Parathyroid adenoma (tissue), 2 donors: ENCODE data around the gene EXO1.

Experiments
- H2AFZ ChIP-seq: fragments of 300-600 bp; sonication (generic); one replicate; pipeline ENCODE4 v1.7.0; 2017; ENCODE audit warnings: antibody characterized with exemption, mild to moderate bottlenecking
- H3K27ac ChIP-seq: fragments of 300-600 bp; sonication (generic); one replicate; pipeline ENCODE4 v1.7.0; 2017
- H3K27me3 ChIP-seq: fragments of 300-600 bp; sonication (generic); one replicate; pipeline ENCODE4 v1.7.0; 2017; ENCODE audit warnings: low read length; ENCODE audit not compliant: control insufficient read depth, insufficient read depth
- H3K36me3 ChIP-seq: fragments of 300-600 bp; sonication (generic); one replicate; pipeline ENCODE4 v1.7.0; 2017; ENCODE audit warnings: low read length; ENCODE audit not compliant: control insufficient read depth, insufficient read depth
- H3K4me1 ChIP-seq: fragments of 300-600 bp; sonication (generic); one replicate; pipeline ENCODE4 v1.7.0; 2017; ENCODE audit warnings: control low read depth
- H3K4me2 ChIP-seq: fragments of 300-600 bp; sonication (generic); one replicate; pipeline ENCODE4 v1.7.0; 2017; ENCODE audit warnings: low read length
- H3K4me3 ChIP-seq: fragments of 300-600 bp; sonication (generic); one replicate; pipeline ENCODE4 v1.7.0; 2017; ENCODE audit warnings: low read depth, low read length
- H3K79me2 ChIP-seq: fragments of 300-600 bp; sonication (generic); one replicate; pipeline ENCODE4 v1.7.0; 2017; ENCODE audit warnings: control low read depth
- H3K9ac ChIP-seq: fragments of 300-600 bp; sonication (generic); one replicate; pipeline ENCODE4 v1.7.0; 2017; ENCODE audit warnings: mild to moderate bottlenecking
- H3K9me3 ChIP-seq: fragments of 300-600 bp; sonication (generic); one replicate; pipeline ENCODE4 v1.7.0; 2017; ENCODE audit warnings: low read length; ENCODE audit not compliant: control insufficient read depth
- TF ChIP-seq, protein P1 (sequence below): fragments of 300-600 bp; sonication (generic); IDR thresholded peaks from one replicate; pipeline ENCODE4 v1.7.0; 2017; ENCODE audit warnings: antibody characterized with exemption, mild to moderate bottlenecking
- donor health status: primary hyperparathyroidism.

The EXO1 gene

DNA sequence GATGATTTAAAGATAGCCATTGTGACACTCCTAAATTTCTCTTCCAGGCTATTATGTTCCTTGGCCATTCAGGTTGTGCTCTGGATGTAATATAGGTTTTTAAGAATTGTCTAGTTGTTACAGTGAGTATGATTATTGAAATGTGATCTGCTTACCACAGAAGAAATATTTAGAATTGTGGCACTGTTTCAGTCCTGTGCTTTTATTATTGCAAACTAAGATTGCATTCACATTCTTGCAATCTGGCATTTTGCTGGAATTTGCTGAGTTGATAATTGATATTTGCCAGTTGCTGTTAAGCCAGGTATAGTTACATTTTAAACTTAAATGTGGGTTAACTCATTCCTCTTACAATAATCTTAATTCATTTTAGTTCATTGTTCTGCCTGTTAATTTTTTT is 22.3 kb downstream of the EXO1 start:
- Histone ChIP-seq H3K9me3 (no peaks in the 10 kb centered on the region), H3K4me2 (no peak overlapping the region), H2AFZ (no peak overlapping the region), H3K4me1 (no peaks in the 10 kb centered on the region), H3K36me3 (no peaks in the 10 kb centered on the region), H3K27ac (no peak overlapping the region), H3K4me3 (no peak overlapping the region), H3K27me3 (no peaks in the 10 kb centered on the region), H3K9ac (no peak overlapping the region), H3K79me2 (no peaks in the 10 kb centered on the region)
- TF ChIP-seq, protein P1, sequence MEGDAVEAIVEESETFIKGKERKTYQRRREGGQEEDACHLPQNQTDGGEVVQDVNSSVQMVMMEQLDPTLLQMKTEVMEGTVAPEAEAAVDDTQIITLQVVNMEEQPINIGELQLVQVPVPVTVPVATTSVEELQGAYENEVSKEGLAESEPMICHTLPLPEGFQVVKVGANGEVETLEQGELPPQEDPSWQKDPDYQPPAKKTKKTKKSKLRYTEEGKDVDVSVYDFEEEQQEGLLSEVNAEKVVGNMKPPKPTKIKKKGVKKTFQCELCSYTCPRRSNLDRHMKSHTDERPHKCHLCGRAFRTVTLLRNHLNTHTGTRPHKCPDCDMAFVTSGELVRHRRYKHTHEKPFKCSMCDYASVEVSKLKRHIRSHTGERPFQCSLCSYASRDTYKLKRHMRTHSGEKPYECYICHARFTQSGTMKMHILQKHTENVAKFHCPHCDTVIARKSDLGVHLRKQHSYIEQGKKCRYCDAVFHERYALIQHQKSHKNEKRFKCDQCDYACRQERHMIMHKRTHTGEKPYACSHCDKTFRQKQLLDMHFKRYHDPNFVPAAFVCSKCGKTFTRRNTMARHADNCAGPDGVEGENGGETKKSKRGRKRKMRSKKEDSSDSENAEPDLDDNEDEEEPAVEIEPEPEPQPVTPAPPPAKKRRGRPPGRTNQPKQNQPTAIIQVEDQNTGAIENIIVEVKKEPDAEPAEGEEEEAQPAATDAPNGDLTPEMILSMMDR, result no peak

DNA sequence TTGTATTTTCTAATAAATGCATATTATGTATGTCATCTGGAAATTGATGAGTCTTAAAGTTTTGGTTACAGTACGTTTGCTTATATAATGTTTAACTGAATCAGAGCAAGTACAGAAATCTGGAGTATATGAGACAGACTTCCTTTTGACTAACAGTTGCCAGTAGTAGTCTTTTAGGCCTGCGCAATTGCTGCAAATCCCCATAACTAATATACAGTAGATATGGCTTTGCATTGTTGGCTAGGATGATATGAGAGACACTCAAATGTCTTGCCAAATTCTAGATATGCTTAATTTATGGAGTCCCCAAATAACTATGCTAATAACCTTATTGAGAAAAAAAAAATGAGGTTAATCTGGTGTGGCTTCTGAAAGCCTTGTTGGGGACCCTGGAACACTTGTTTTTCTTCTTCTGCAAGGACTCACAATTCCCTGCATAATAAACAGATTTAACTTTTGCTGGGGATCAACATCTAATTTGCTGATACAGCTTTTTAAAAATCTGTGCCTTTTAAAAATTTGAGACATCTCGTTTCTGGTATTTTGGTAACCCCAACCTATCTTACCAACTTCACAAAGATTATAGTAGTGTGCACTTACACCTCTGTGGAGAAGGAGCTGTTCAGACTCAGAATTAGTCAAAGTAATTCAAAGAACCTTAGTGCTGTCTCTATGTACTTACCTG is 22.9 kb downstream of the EXO1 start:
- H3K4me1 ChIP-seq, result no peaks in the 10 kb centered on the region
- TF ChIP-seq, protein P1, result no peak
- H3K4me2 ChIP-seq, result no peak overlapping the region
- H3K79me2 ChIP-seq, result no peaks in the 10 kb centered on the region
- no peak overlapping the region for H3K9ac ChIP-seq
- no peak overlapping the region for H3K4me3 ChIP-seq
- no peak overlapping the region for H3K27ac ChIP-seq
- no peaks in the 10 kb centered on the region for H3K36me3 ChIP-seq
- no peak overlapping the region for H2AFZ ChIP-seq
- H3K9me3 ChIP-seq, result no peaks in the 10 kb centered on the region
- H3K27me3 ChIP-seq, result no peaks in the 10 kb centered on the region

DNA sequence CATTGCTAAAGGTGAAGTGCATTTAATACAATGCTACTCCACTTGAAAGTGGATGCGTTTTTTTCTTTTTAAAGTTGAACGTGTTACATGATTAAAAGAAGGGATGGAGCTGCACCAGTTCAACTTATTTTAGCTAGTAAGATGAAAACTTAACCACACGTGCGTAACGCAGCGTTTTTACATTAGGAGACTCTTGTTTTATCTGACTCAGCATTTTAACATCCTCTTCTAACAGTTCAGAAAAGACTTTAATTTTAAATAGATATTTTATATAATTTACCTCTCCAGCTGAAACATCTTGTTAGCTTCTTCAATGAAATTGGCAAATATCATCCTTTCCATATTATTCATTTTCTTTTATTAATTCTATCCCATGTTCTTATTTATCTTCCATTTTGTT is 33.4 kb downstream of the EXO1 start:
- Histone ChIP-seq H3K36me3 (no peaks in the 10 kb centered on the region), H3K27ac (no peak overlapping the region)
- TF ChIP-seq, protein P1, result no peak

DNA sequence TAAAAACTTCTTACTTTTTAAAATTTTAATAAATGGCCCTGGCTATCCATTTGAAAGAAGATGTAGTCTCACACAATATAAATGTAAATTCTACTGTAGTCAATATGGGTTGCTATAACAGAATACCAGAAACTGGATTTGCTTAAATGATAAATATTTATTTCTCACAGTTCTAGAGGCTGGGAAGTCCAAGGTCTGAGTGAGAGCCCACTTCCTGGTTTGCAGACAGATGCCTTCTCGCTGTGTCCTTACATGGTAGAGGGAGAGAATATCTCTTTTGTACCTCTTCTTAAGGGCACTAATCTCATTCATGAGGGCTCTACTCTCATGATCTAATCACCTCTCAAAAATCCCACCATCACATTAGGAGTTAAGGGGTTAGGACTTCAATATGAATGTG is 35.2 kb downstream of the EXO1 start:
- H3K9ac ChIP-seq, result no peak overlapping the region
- H3K79me2 ChIP-seq, result no peaks in the 10 kb centered on the region
- no peaks in the 10 kb centered on the region for H3K27me3 ChIP-seq
- TF ChIP-seq, protein P1, result no peak
- H3K4me3 ChIP-seq, result no peak overlapping the region
- H3K27ac ChIP-seq, result no peak overlapping the region
- H3K9me3 ChIP-seq, result no peaks in the 10 kb centered on the region
- no peaks in the 10 kb centered on the region for H3K36me3 ChIP-seq
- H2AFZ ChIP-seq, result no peak overlapping the region
- no peak overlapping the region for H3K4me2 ChIP-seq
- no peaks in the 10 kb centered on the region for H3K4me1 ChIP-seq

More for the DNA sequence above, 33.4 kb downstream of the EXO1 start:
- Histone ChIP-seq H3K4me3 (no peak overlapping the region), H3K9me3 (no peaks in the 10 kb centered on the region), H3K9ac (no peak overlapping the region), H3K4me2 (no peak overlapping the region), H2AFZ (no peak overlapping the region), H3K4me1 (no peaks in the 10 kb centered on the region), H3K27me3 (no peaks in the 10 kb centered on the region), H3K79me2 (no peaks in the 10 kb centered on the region)

DNA sequence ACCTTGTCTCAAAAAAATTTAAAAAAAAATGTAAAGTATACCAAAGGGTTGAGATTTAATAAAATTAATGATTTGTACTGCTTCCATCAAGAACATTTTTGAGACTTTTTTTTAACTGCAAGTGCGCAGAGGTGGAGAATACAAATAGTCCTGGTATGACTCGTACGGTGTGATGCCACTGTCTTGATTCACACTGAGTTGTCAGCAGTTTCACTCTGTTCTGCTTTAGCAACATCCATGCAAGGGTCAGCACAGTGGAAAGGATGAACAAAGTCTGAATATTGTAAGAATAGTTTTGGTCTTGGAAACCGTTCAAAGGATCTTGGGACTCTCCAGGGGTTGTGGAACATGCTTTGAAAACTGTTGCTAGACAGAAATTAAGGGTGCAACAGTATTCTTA is 40.2 kb downstream of the EXO1 start:
- H3K27ac ChIP-seq, result no peak overlapping the region
- H3K9ac ChIP-seq, result no peak overlapping the region
- no peak overlapping the region for H2AFZ ChIP-seq
- no peaks in the 10 kb centered on the region for H3K9me3 ChIP-seq
- no peaks in the 10 kb centered on the region for H3K4me1 ChIP-seq
- no peak overlapping the region for H3K4me2 ChIP-seq
- H3K27me3 ChIP-seq, result no peaks in the 10 kb centered on the region
- no peak overlapping the region for H3K4me3 ChIP-seq
- H3K79me2 ChIP-seq, result no peaks in the 10 kb centered on the region
- TF ChIP-seq, protein P1, result no peak
- no peaks in the 10 kb centered on the region for H3K36me3 ChIP-seq
